GM12878 (cell line): Measurements from ENCODE around the gene PYGO2. TPM values are rescaled to one million over a fixed set of nuclear protein-coding genes. Genes with fewer than 3 reads are reported as not detected.

Source experiments
- ATAC-seq: fragments of 200-7000 bp; cut with Tn5 transposase; 3 replicates; pipeline ENCODE4 v1.9.1; 2020; ENCODE audit warnings: mild to moderate bottlenecking, moderate library complexity
- BruUV-seq: library from RNA; stranded (reverse); fragments of 400-500 nt; replicated peaks from 2 replicates; lab custom pipeline; 2021; lab: Mats Ljungman, UMichigan
- CTCF ChIA-PET: fragments of 300-600 bp; sonication (Branson Sonifier 250); formaldehyde crosslinking; extraction: SDS; loops from one replicate; lab custom pipeline; 2021; ENCODE audit warnings: inconsistent platforms; lab: Yijun Ruan, JAX
- POLR2A ChIA-PET: fragments of 350-600 bp; formaldehyde crosslinking; extraction: SDS; loops from one replicate; lab custom pipeline; 2021; ENCODE audit warnings: inconsistent platforms; lab: Charles Lee
- RAD21 ChIA-PET: fragments of 300-600 bp; sonication (Branson Sonifier 250); formaldehyde crosslinking; loops from one replicate; lab custom pipeline; 2023; ENCODE audit warnings: antibody characterized with exemption; ENCODE audit not compliant: unreplicated experiment; lab: Charles Lee
- SMC1A ChIA-PET: fragments of 300-600 bp; sonication (Branson Sonifier 250); formaldehyde crosslinking; loops from one replicate; lab custom pipeline; 2023; ENCODE audit not compliant: unreplicated experiment, uncharacterized antibody; lab: Charles Lee
- DNase-seq: peaks from one replicate; pipeline ENCODE4 v3.0.0-alpha.2; 2011; ENCODE audit warnings: low read depth, low spot score
- FAIRE-seq: peaks from 3 replicates; lab custom pipeline; 2011; peaks lifted over from hg19 to GRCh38; lab: Jason Lieb, UNC
- H2AFZ ChIP-seq: 2 replicates; pipeline ENCODE4 v1.6.0; 2011; ENCODE audit warnings: low read depth, low read length, control low read depth; ENCODE audit not compliant: control insufficient read depth
- H3K27ac ChIP-seq: 2 replicates; pipeline ENCODE4 v1.5.1; 2011; ENCODE audit warnings: control low read depth; ENCODE audit not compliant: control insufficient read depth, insufficient read depth
- H3K27me3 ChIP-seq, 2 experiments: replicated peaks in 1 of 2; 2 replicates each; pipeline versions ENCODE4 v1.6.0 to v1.6.1; 2011; ENCODE audit warnings: low read length in 1 of 2; ENCODE audit not compliant: control insufficient read depth in 2 of 2, insufficient read depth in 2 of 2
- H3K36me3 ChIP-seq, 2 experiments: 2 replicates each; pipeline ENCODE4 v1.5.1; 2011; ENCODE audit warnings: low read length in 1 of 2; ENCODE audit not compliant: control insufficient read depth in 2 of 2, insufficient read depth in 2 of 2
- H3K4me1 ChIP-seq: 2 replicates; pipeline ENCODE4 v1.6.1; 2011; ENCODE audit warnings: mild to moderate bottlenecking, low read length, moderate library complexity, mixed read lengths; ENCODE audit not compliant: control insufficient read depth, insufficient read depth
- H3K4me2 ChIP-seq: 2 replicates; pipeline ENCODE4 v1.6.0; 2011; ENCODE audit warnings: control low read depth; ENCODE audit not compliant: control insufficient read depth, insufficient read depth
- H3K4me3 ChIP-seq: fragments of 200-600 bp; sonication (generic); 2 replicates; pipeline ENCODE4 v1.5.1; 2016
- H3K79me2 ChIP-seq: 2 replicates; pipeline ENCODE4 v1.6.0; 2011; ENCODE audit warnings: low read length; ENCODE audit not compliant: control insufficient read depth, insufficient read depth
- H3K9ac ChIP-seq: 2 replicates; pipeline ENCODE4 v1.8.0; 2011; ENCODE audit warnings: low read length, control low read depth, mixed read lengths; ENCODE audit not compliant: control insufficient read depth, insufficient read depth
- H3K9me3 ChIP-seq: replicated peaks from 3 replicates; pipeline ENCODE4 v1.5.1; 2011; ENCODE audit warnings: mild to moderate bottlenecking, low read length; ENCODE audit not compliant: control insufficient read depth, insufficient read depth
- H4K20me1 ChIP-seq: 2 replicates; pipeline ENCODE4 v1.6.0; 2011; ENCODE audit not compliant: control insufficient read depth, insufficient read depth
- ATF3 ChIP-seq: IDR thresholded peaks from 2 replicates; pipeline ENCODE4 v1.6.1; 2011; ENCODE audit warnings: low read depth, mild to moderate bottlenecking, low read length, moderate library complexity, borderline replicate concordance; ENCODE audit errors: extremely low read depth
- EZH2 ChIP-seq: IDR thresholded peaks from 2 replicates; pipeline ENCODE4 v1.6.1; 2012; ENCODE audit warnings: low read depth, mild to moderate bottlenecking, control low read depth, inconsistent platforms, low read length, borderline replicate concordance; ENCODE audit not compliant: control insufficient read depth
- FOS ChIP-seq: IDR thresholded peaks from 3 replicates; pipeline ENCODE4 v1.6.1; 2011; ENCODE audit warnings: borderline replicate concordance; ENCODE audit not compliant: insufficient read length; ENCODE audit errors: extremely low read depth
- FOXK2 ChIP-seq: fragments of 450-650 bp; IDR thresholded peaks from 2 replicates; pipeline ENCODE4 v1.6.1; 2017; ENCODE audit warnings: mild to moderate bottlenecking, moderate library complexity
- IKZF1 ChIP-seq: fragments of 450-650 bp; conservative IDR thresholded peaks from 2 replicates; pipeline ENCODE4 v1.6.1; 2017; ENCODE audit warnings: antibody characterized with exemption, mild to moderate bottlenecking
- JUND ChIP-seq: IDR thresholded peaks from 2 replicates; pipeline ENCODE4 v1.6.1; 2012; ENCODE audit warnings: low read depth, mild to moderate bottlenecking, low read length, improper control_type of control experiment, moderate library complexity
- POU2F2 ChIP-seq: IDR thresholded peaks from 3 replicates; pipeline ENCODE4 v1.6.1; 2011; ENCODE audit warnings: low read depth, mild to moderate bottlenecking, low read length, borderline replicate concordance
- RAD51 ChIP-seq: fragments of 450-650 bp; IDR thresholded peaks from 2 replicates; pipeline ENCODE4 v1.6.1; 2016; ENCODE audit warnings: moderate library complexity, mild to moderate bottlenecking, inconsistent platforms
- SPI1 ChIP-seq: IDR thresholded peaks from 2 replicates; pipeline ENCODE4 v1.6.1; 2011; ENCODE audit warnings: low read depth, mild to moderate bottlenecking, low read length, moderate library complexity, borderline replicate concordance; ENCODE audit not compliant: insufficient read depth
- SREBF1 ChIP-seq: IDR thresholded peaks from 2 replicates; pipeline ENCODE4 v1.6.1; 2012; ENCODE audit warnings: mild to moderate bottlenecking, low read length
- WRNIP1 ChIP-seq: IDR thresholded peaks from 2 replicates; pipeline ENCODE4 v1.6.1; 2011; ENCODE audit warnings: low read depth, low read length, improper control_type of control experiment, borderline replicate concordance
- ZSCAN29 ChIP-seq: fragments of 450-650 bp; IDR thresholded peaks from 2 replicates; pipeline ENCODE4 v1.6.1; 2017; ENCODE audit warnings: mild to moderate bottlenecking, moderate library complexity
- WGBS: methylation state at CpG from one replicate; pipeline ENCODE4 v1.1.6; 2016; ENCODE audit warnings: low lambda C conversion rate; ENCODE audit not compliant: insufficient replicate concordance, insufficient coverage; ENCODE audit errors: missing lambda C conversion rate; 5-methylcytosine and 5-hydroxymethylcytosine counted together
- in situ Hi-C: fragments of 300-500 bp; cut with MboI; formaldehyde crosslinking; loops from 9 replicates; pipeline ENCODE4 v1.14.3; 2018; ENCODE audit warnings: mixed read lengths
- intact Hi-C: fragments of 100-400 bp; cut with micrococcal nuclease; formaldehyde crosslinking; loops from one replicate; pipeline ENCODE4 v1.14.2; 2022; ENCODE audit not compliant: unreplicated experiment
- polyA plus RNA-seq, 11 experiments: library from polyadenylated mRNA; depleted of rRNA in 4 of 11; unstranded in 6 of 11; stranded (reverse) in 5 of 11; fragments of >200 nt; fragmentation: Nextera tagmentation in 4 of 11; fragmentation: Illumina TruSeq in 1 of 11; extraction: Ambion mirVana in 4 of 11; extraction: Trizol in 1 of 11; gene quantifications; 1 replicate in 1 of 11; 2 replicates in 10 of 11; pipeline versions ENCODE4 v1.2.1 to v1.2.3, GENCODE V29; 2011 to 2016; ENCODE audit warnings: inconsistent platforms in 2 of 11, missing spikeins in 2 of 11, low read depth in 1 of 11
- total RNA-seq, 4 experiments: library from RNA; depleted of rRNA in 3 of 4; stranded (reverse); fragments of >200 nt in 3 of 4; fragmentation: Illumina TruSeq in 1 of 4; extraction: Trizol in 1 of 4; gene quantifications; 2 replicates each; pipeline versions ENCODE4 v1.2.1 to v1.2.3, GENCODE V29; 2013 to 2021

Gene PYGO2
- total and polyA plus RNA-seq, 10 of the 15 experiments (the other 5 are each of a cell fraction or from before 2014, with no cell fraction given), result 8.1 to 33.8 (median 23.5) TPM

- peak overlapping the region; percentile 13; the same call in 1 of the 2 replicates for H3K9ac ChIP-seq
- no peaks in the 10 kb centered on the region for H3K9me3 ChIP-seq
- ATAC-seq (no peak), FAIRE-seq (no peak), DNase-seq (no peak)
- intact Hi-C loops (no loop called here), in situ Hi-C loops (no loop called here)
- H3K4me1 ChIP-seq, result peaks cover 42% of the 10 kb centered on the region
- no TSS peak for BruUV-seq
- H3K27me3 ChIP-seq, result no peaks in the 10 kb centered on the region
- peak overlapping the region; percentile 81 for H3K4me3 ChIP-seq
- peak overlapping the region; percentile 41 for H3K27ac ChIP-seq
- ChIA-PET POLR2A (interaction anchor here (1.0 to 12.3 kb wide), 10 partner anchors 10 to 333 kb away, joined by 3 to 140 read pairs (median 4); partner anchors contain the start of genes CKS1B, PMVK and SHC1), RAD21 (interaction anchor here (1.4 to 2.2 kb wide), 7 partner anchors 16 to 475 kb away, joined by 3 to 16 read pairs (median 4); partner anchors contain the start of genes KCNN3 and SHC1), SMC1A (interaction anchor here (0.7 to 2.5 kb wide), 12 partner anchors 14 to 355 kb away, joined by 3 to 21 read pairs (median 4); partner anchors contain the start of genes PMVK and SHC1), CTCF (interaction anchor here (0.6 to 3.0 kb wide), 17 partner anchors 11 to 286 kb away, joined by 3 to 17 read pairs (median 5); partner anchors contain the start of genes FLAD1, KRTCAP2 and PMVK)
- H3K79me2 ChIP-seq, result peaks cover 7% of the 10 kb centered on the region
- 86% methylated on average over 3 of the region's 3 CpGs for WGBS
- no peaks in the 10 kb centered on the region for H4K20me1 ChIP-seq
- H2AFZ ChIP-seq, result no peak overlapping the region
- H3K4me2 ChIP-seq, result peak overlapping the region; percentile 93
- H3K36me3 ChIP-seq, result peaks cover 3 to 5% of the 10 kb centered on the region in 2 experiments; a peak in 2 of 4 replicates
- TF ChIP-seq WRNIP1 (no peak), ZSCAN29 (no peak), SREBF1 (no peak), POU2F2 (no peak), FOXK2 (no peak), SPI1 (no peak; the same call in 1 of the 2 replicates), ATF3 (no peak), EZH2 (no peak), JUND (no peak), FOS (no peak), IKZF1 (no peak), RAD51 (no peak)
- TF ChIP-seq, all 136 proteins: peak for 0
These were observed 7.0 kb downstream of the PYGO2 start for GRCh38 chr1:154954541-154954940.
